Psoas muscle (tissue), 8 donors: ENCODE results near the gene PSRC1. TPM values are rescaled to one million over a fixed set of nuclear protein-coding genes. Genes with fewer than 3 reads are reported as not detected.
A peak's percentile ranks its signal among the peaks of the same experiment; 100 is the strongest.

Source experiments
- ATAC-seq, 4 donors: fragments of 200-7000 bp; cut with Tn5 transposase; one replicate each; pipeline ENCODE4 v1.9.1; 2020; ENCODE audit warnings: moderate library complexity in 3 of 4, mild to moderate bottlenecking in 2 of 4
- DNase-seq, 2 donors: peaks; one replicate each; pipeline ENCODE4 v3.0.0-alpha.2; 2020
- H3K27ac ChIP-seq: fragments of 200-600 bp; one replicate; pipeline ENCODE4 v1.8.0; 2022
- H3K27me3 ChIP-seq, 3 donors: fragments of 200-600 bp in 1 of 3; one replicate each; pipeline versions ENCODE4 v1.6.1 to v1.8.0; 2013 to 2022; ENCODE audit warnings: low read length in 2 of 3, mild to moderate bottlenecking in 2 of 3, moderate library complexity in 1 of 3; ENCODE audit not compliant: insufficient read depth in 3 of 3
- H3K36me3 ChIP-seq, 2 donors: fragments of 200-600 bp in 1 of 2; one replicate each; pipeline versions ENCODE4 v1.6.1 to v1.8.0; 2013 to 2022; ENCODE audit warnings: low read depth in 1 of 2, mild to moderate bottlenecking in 1 of 2, moderate library complexity in 1 of 2; ENCODE audit not compliant: insufficient read depth in 1 of 2
- H3K4me1 ChIP-seq: fragments of 200-600 bp; one replicate; pipeline ENCODE4 v1.8.0; 2022
- H3K4me3 ChIP-seq: fragments of 200-600 bp; one replicate; pipeline ENCODE4 v1.8.0; 2022; ENCODE audit warnings: mild to moderate bottlenecking
- H3K9me3 ChIP-seq: fragments of 200-600 bp; one replicate; pipeline ENCODE4 v1.8.0; 2022
- CTCF ChIP-seq: fragments of 200-600 bp; IDR thresholded peaks from one replicate; pipeline ENCODE4 v1.8.0; 2022; ENCODE audit warnings: antibody characterized with exemption
- WGBS, 3 donors: extraction: QIAGEN DNeasy Blood & Tissue Kit; methylation state at CpG; one replicate each; pipeline versions ENCODE4 v1.1.6 to v1.1.7; 2013; 5-methylcytosine and 5-hydroxymethylcytosine counted together
- intact Hi-C, 2 donors: fragments of 100-400 bp; cut with DNase I; formaldehyde crosslinking; loops; one replicate each; pipeline versions ENCODE4 v1.11.0 to v1.14.2; 2022
- polyA plus RNA-seq, 3 donors: library from polyadenylated mRNA; stranded (reverse); fragments of 200-250 nt; gene quantifications; one replicate each; pipeline ENCODE4 v1.2.3, GENCODE V29; 2013
- total RNA-seq, 4 donors: library from RNA; stranded (reverse); fragmentation: NEBNext Ultra II Directional in 2 of 4; extraction: Animal tissue kit (Norgen Biotek cat#: 25700) in 2 of 4; gene quantifications; one replicate each; pipeline versions ENCODE4 v1.2.1 to v1.2.4, GENCODE V29; 2021 to 2023
- donor health status: healthy with polysubstance abuse.
- donor health status: DM: no; HTN: no; CAD: no; lungs with moderate emphysema.
- donor health status: Bipolar disorder and iron deficiency.
- donor health status: healthy.
- donor health status: DM: yes; HTN: yes; CAD: no.
- donor health status: DM: no; HTN: no; CAD: no.
- donor health status: DM: no; HTN: no; CAD: no.
- donor health status: DM: yes; HTN: yes; CAD: no.

The PSRC1 gene
- total and polyA plus RNA-seq, 7 donors, result 0.14 to 2.0 (median 0.60) TPM

- no peak for ATAC-seq
- Histone ChIP-seq H3K27me3 (no peaks in the 10 kb centered on the region), H3K27ac (no peak overlapping the region), H3K36me3 (peaks cover 0 to 22% of the 10 kb centered on the region in 2 donors), H3K9me3 (no peaks in the 10 kb centered on the region), H3K4me1 (no peaks in the 10 kb centered on the region), H3K4me3 (no peak overlapping the region)
- intact Hi-C loops, result no loop called here
- 89 to 96% (median 90%) methylated on average over 19 to 20 of the region's 20 CpGs for WGBS, 3 donors
- no peak for TF ChIP-seq CTCF
- DNase-seq, result peak in 1 of 2 donors; percentile 42
These were observed 12.2 kb downstream of the PSRC1 start for GRCh38 chr1:109270623-109271317.

GRCh38 chr1:109269981-109270622, 12.8 kb downstream of the PSRC1 start:
- Histone ChIP-seq H3K27me3 (no peaks in the 10 kb centered on the region), H3K36me3 (peaks cover 0 to 24% of the 10 kb centered on the region in 2 donors), H3K4me3 (no peak overlapping the region), H3K4me1 (no peaks in the 10 kb centered on the region), H3K27ac (no peak overlapping the region), H3K9me3 (no peaks in the 10 kb centered on the region)
- TF ChIP-seq CTCF, result no peak
- 89 to 95% (median 94%) methylated on average over 17 of the region's 17 CpGs for WGBS, 3 donors
- ATAC-seq (no peak), DNase-seq (peak in 1 of 2 donors; percentile 37)
- intact Hi-C loops, result no loop called here

- ATAC-seq, result no peak
- peaks cover 0 to 27% of the 10 kb centered on the region in 2 donors for H3K36me3 ChIP-seq
- WGBS, 3 donors, result 84 to 90% (median 85%) methylated on average over 33 of the region's 33 CpGs
These were observed 13.5 kb downstream of the PSRC1 start for GRCh38 chr1:109269212-109269980.

More at GRCh38 chr1:109269212-109269980, 13.5 kb downstream of the PSRC1 start:
- H3K4me3 ChIP-seq, result no peak overlapping the region
- intact Hi-C loops, result no loop called here
- TF ChIP-seq CTCF, result no peak
- H3K27ac ChIP-seq, result no peak overlapping the region
- no peaks in the 10 kb centered on the region for H3K4me1 ChIP-seq
- DNase-seq, result peak in 1 of 2 donors; percentile 43
- H3K27me3 ChIP-seq, result no peaks in the 10 kb centered on the region
- H3K9me3 ChIP-seq, result no peaks in the 10 kb centered on the region
